GM12873 (cell line): ENCODE measurements around the gene DCBLD2.

Source experiments
- CTCF ChIP-seq: IDR thresholded peaks from 2 replicates; pipeline ENCODE4 v1.5.1; 2012; ENCODE audit warnings: low read depth, mild to moderate bottlenecking, moderate library complexity, low read length, control low read depth; ENCODE audit not compliant: insufficient read depth; ENCODE audit errors: missing control alignments

DCBLD2 gene

GRCh38 chr3:98917608-98918007 is 16.1 kb upstream of the DCBLD2 start:
- TF ChIP-seq CTCF, result no peak

GRCh38 chr3:98914210-98915080 is 12.9 kb upstream of the DCBLD2 start:
- no peak for TF ChIP-seq CTCF

- TF ChIP-seq CTCF, result no peak
These were observed 11.0 kb upstream of the DCBLD2 start for GRCh38 chr3:98912448-98912847.

GRCh38 chr3:98906230-98906629 is 4.7 kb upstream of the DCBLD2 start:
- no peak for TF ChIP-seq CTCF

- no peak for TF ChIP-seq CTCF
These were observed 2.4 kb upstream of the DCBLD2 start for GRCh38 chr3:98903705-98904481.

- TF ChIP-seq CTCF, result no peak
These were observed 1.6 kb upstream of the DCBLD2 start for GRCh38 chr3:98903099-98903498.

- TF ChIP-seq CTCF, result no peak
These were observed 851 bp upstream of the DCBLD2 start for GRCh38 chr3:98902351-98902740.
